Thymus (tissue), 11 donors: Measurements from ENCODE around the gene TRIM9. TPM values are rescaled to one million over a fixed set of nuclear protein-coding genes. Genes with fewer than 3 reads are reported as not detected.
A peak's percentile ranks its signal among the peaks of the same experiment; 100 is the strongest.

ENCODE experiments used
- DNase-seq, 9 donors: peaks; one replicate each; pipeline ENCODE4 v3.0.0-alpha.2; 2013; ENCODE audit warnings: low spot score in 9 of 9, low read depth in 6 of 9, missing footprints in 1 of 9
- H3K27ac ChIP-seq, 2 donors: one replicate each; pipeline ENCODE4 v1.5.1; 2013; ENCODE audit warnings: control low read depth in 1 of 2, low read depth in 1 of 2, low read length in 1 of 2, mild to moderate bottlenecking in 1 of 2, moderate library complexity in 1 of 2
- H3K27me3 ChIP-seq, 2 donors: one replicate each; pipeline ENCODE4 v1.5.1; 2013; ENCODE audit warnings: low read length in 1 of 2; ENCODE audit not compliant: control insufficient read depth in 2 of 2, insufficient read depth in 1 of 2
- H3K36me3 ChIP-seq, 2 donors: one replicate each; pipeline ENCODE4 v1.5.1; 2013; ENCODE audit warnings: low read length in 1 of 2, mild to moderate bottlenecking in 1 of 2, moderate library complexity in 1 of 2; ENCODE audit not compliant: control insufficient read depth in 2 of 2, insufficient read depth in 2 of 2
- H3K4me1 ChIP-seq, 2 donors: one replicate each; pipeline ENCODE4 v1.5.1; 2013; ENCODE audit warnings: low read length in 2 of 2; ENCODE audit not compliant: control insufficient read depth in 2 of 2, insufficient read depth in 2 of 2
- H3K4me3 ChIP-seq, 2 donors: one replicate each; pipeline ENCODE4 v1.5.1; 2013; ENCODE audit warnings: low read length in 2 of 2, control low read depth in 1 of 2, mild to moderate bottlenecking in 1 of 2
- H3K9me3 ChIP-seq, 2 donors: one replicate each; pipeline ENCODE4 v1.5.1; 2013; ENCODE audit warnings: low read length in 1 of 2, mild to moderate bottlenecking in 1 of 2; ENCODE audit not compliant: control insufficient read depth in 2 of 2, insufficient read depth in 1 of 2
- WGBS: extraction: QIAGEN DNeasy Blood & Tissue Kit; methylation state at CpG from one replicate; pipeline ENCODE4 v1.1.7; 2013; 5-methylcytosine and 5-hydroxymethylcytosine counted together
- polyA plus RNA-seq: library from polyadenylated mRNA; stranded (reverse); fragments of 200-250 nt; gene quantifications from one replicate; pipeline ENCODE4 v1.2.3, GENCODE V29; 2013
- total RNA-seq: library from RNA; stranded (reverse); fragments of 120-200 nt; gene quantifications from one replicate; pipeline ENCODE4 v1.2.4, GENCODE V29; 2013
- donor health status: healthy.

TRIM9 gene
- total and polyA plus RNA-seq, 2 donors = 0.71 to 1.8 TPM

- no peak for DNase-seq
- Histone ChIP-seq H3K27ac (no peak overlapping the region), H3K4me3 (no peak overlapping the region), H3K36me3 (no peaks in the 10 kb centered on the region), H3K9me3 (no peaks in the 10 kb centered on the region), H3K27me3 (no peaks in the 10 kb centered on the region), H3K4me1 (peaks cover 0 to 7% of the 10 kb centered on the region in 2 donors)
These were observed 70.5 kb downstream of the TRIM9 start for GRCh38 chr14:51024377-51024776.

GRCh38 chr14:51023964-51024363, 70.9 kb downstream of the TRIM9 start:
- WGBS = 77% methylated on average over 3 of the region's 3 CpGs
- no peak for DNase-seq

GRCh38 chr14:51022769-51023168, 72.1 kb downstream of the TRIM9 start:
- no peaks in the 10 kb centered on the region for H3K36me3 ChIP-seq
- no peaks in the 10 kb centered on the region for H3K9me3 ChIP-seq
- H3K27ac ChIP-seq = no peak overlapping the region
- H3K4me1 ChIP-seq = peaks cover 0 to 7% of the 10 kb centered on the region in 2 donors
- H3K4me3 ChIP-seq = no peak overlapping the region
- no peak for DNase-seq
- no peaks in the 10 kb centered on the region for H3K27me3 ChIP-seq
- 95% methylated on average over 4 of the region's 4 CpGs for WGBS

More at GRCh38 chr14:51023964-51024363, 70.9 kb downstream of the TRIM9 start:
- Histone ChIP-seq H3K36me3 (no peaks in the 10 kb centered on the region), H3K4me1 (peaks cover 0 to 7% of the 10 kb centered on the region in 2 donors), H3K27ac (no peak overlapping the region), H3K9me3 (no peaks in the 10 kb centered on the region), H3K27me3 (no peaks in the 10 kb centered on the region), H3K4me3 (no peak overlapping the region)

DNA sequence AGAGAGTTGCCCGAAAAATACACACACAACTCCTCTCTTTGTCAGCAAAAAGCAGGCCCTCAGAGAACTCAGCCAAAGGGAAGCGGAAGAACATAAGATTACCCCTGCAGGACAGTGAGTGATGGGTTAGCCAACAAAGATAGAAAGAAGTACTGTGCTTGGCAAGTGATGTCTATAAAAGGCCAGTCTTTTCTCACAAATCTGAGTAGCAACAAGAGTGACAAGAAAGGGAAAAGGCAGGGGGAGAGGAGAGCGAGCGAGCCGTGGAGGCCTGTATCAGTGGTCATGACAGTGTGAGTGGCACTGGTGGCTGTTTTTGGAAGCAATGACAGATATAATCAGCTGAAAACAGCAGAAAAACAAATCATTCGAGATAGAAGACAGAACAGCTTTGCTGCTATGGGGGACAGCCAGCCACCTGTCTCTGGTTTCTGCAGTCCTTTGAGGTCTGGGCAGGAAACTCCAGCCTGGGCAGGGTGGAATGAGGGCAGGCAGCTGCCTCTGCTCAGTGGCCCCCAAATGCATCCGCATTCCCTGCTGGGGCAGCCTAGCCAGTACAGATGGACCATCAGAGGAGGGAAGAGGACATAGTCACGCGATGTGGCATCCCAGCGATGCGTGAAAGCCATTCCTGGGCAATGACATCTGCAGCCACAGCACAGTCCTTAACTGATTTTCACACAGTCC, 74.7 kb downstream of the TRIM9 start:
- Histone ChIP-seq H3K36me3 (no peaks in the 10 kb centered on the region), H3K9me3 (no peaks in the 10 kb centered on the region), H3K4me1 (peaks cover 0 to 7% of the 10 kb centered on the region in 2 donors), H3K27ac (no peak overlapping the region), H3K4me3 (no peak overlapping the region), H3K27me3 (no peaks in the 10 kb centered on the region)
- DNase-seq = peak in 3 of 9 donors; percentile 4 to 13 (median 6)
- 65% methylated on average over 11 of the region's 11 CpGs for WGBS

DNA sequence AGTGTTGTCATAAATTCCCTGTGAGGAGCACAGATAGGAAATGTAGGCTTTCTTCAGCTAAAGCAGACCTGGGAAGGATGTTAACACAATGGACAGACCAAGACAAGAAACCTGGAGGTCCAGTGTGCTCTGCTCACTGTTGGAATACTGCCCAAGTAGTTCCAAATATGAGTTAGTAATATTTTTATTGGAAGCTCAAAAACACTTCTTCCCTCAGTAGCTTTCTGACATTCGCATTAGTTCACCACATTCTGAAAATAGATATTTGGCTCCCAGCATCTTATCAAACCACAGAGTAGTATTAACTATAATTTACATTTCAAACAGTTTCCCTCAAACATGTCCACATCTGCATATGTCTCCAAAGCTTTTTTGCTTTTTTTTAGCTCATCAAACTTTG, 75.8 kb downstream of the TRIM9 start:
- no peaks in the 10 kb centered on the region for H3K36me3 ChIP-seq
- no peak overlapping the region for H3K4me3 ChIP-seq
- no peak overlapping the region for H3K27ac ChIP-seq
- no peaks in the 10 kb centered on the region for H3K9me3 ChIP-seq
- DNase-seq = no peak
- H3K27me3 ChIP-seq = no peaks in the 10 kb centered on the region
- peaks cover 0 to 7% of the 10 kb centered on the region in 2 donors for H3K4me1 ChIP-seq
- WGBS = 95% methylated on average over 1 of the region's 1 CpG

DNA sequence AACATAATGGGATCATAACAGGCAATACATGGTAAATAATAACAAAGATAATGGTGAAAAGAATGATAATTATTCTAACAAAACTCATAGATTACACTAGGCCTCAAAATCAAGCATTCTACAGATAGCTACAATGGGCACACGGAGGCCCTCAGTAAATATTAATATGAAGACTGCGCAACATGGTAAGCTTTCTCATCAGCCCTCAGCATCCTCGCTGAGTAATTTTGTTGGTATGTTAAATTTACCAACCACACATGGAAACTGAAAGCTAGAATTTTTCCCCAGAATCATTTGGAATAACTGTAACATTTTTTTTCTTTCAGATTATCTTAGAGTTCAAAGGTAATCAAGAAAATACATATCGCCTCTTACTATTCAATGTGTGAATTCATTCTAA, 76.4 kb downstream of the TRIM9 start:
- Histone ChIP-seq H3K36me3 (no peaks in the 10 kb centered on the region), H3K4me3 (no peak overlapping the region), H3K27ac (no peak overlapping the region), H3K27me3 (no peaks in the 10 kb centered on the region), H3K9me3 (no peaks in the 10 kb centered on the region), H3K4me1 (peaks cover 0 to 7% of the 10 kb centered on the region in 2 donors)
- no peak for DNase-seq
- 73% methylated on average over 4 of the region's 4 CpGs for WGBS

- no peak for DNase-seq
- no peaks in the 10 kb centered on the region for H3K4me1 ChIP-seq
- no peak overlapping the region for H3K27ac ChIP-seq
- H3K27me3 ChIP-seq = no peaks in the 10 kb centered on the region
- no peaks in the 10 kb centered on the region for H3K36me3 ChIP-seq
- WGBS = 99% methylated on average over 3 of the region's 3 CpGs
- H3K4me3 ChIP-seq = no peak overlapping the region
- no peaks in the 10 kb centered on the region for H3K9me3 ChIP-seq
These were observed 80.3 kb downstream of the TRIM9 start for GRCh38 chr14:51014625-51015024.

DNA sequence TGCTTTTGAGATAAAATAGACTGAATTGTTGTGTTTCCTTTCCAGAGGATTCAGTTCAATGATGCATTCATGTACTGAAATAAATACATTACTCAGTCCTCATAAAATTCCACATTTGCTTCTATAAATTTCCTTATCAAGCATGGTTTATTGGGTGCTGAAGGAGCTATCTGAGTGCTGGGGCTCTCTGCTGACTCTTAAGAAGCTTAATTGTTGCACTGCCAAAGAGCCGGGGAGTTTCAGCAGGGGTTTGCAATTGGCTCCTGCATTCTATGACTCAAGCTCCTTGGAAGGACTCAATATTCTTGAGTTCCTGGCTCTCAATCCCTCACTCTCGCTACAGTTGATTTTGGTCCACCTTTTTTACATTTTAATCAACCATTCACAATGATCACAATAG, 80.8 kb downstream of the TRIM9 start:
- Histone ChIP-seq H3K36me3 (no peaks in the 10 kb centered on the region), H3K27ac (no peak overlapping the region), H3K9me3 (no peaks in the 10 kb centered on the region), H3K4me1 (no peaks in the 10 kb centered on the region), H3K27me3 (no peaks in the 10 kb centered on the region), H3K4me3 (no peak overlapping the region)
- WGBS = 97% methylated on average over 2 of the region's 2 CpGs
- no peak for DNase-seq

DNA sequence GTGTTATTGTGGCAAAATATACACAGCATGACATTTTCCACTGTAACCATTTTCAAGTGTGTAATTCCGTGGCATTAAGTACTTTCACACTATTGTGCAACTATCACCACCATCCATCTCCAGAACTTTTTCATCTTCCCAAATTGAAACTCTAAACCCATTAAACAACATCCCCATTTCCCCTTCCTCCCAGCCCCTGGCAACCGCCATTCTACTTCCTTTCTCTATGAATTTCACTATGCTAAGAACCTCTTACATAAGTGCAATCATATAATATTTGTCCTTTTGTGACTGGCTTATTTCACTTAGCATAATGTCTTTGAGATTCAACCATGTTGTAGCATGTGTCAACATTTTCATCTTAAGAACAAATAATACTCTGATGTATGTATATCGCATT, 82.8 kb downstream of the TRIM9 start:
- no peaks in the 10 kb centered on the region for H3K9me3 ChIP-seq
- H3K27me3 ChIP-seq = no peaks in the 10 kb centered on the region
- 97% methylated on average over 3 of the region's 3 CpGs for WGBS

More for the DNA sequence above, 82.8 kb downstream of the TRIM9 start:
- H3K36me3 ChIP-seq = no peaks in the 10 kb centered on the region
- no peak overlapping the region for H3K4me3 ChIP-seq
- no peaks in the 10 kb centered on the region for H3K4me1 ChIP-seq
- no peak overlapping the region for H3K27ac ChIP-seq
- DNase-seq = no peak
